ENCODE measurements around the gene NIT2. TPM values are rescaled to one million over a fixed set of nuclear protein-coding genes. Genes with fewer than 3 reads are reported as not detected.
A peak's percentile ranks its signal among the peaks of the same experiment; 100 is the strongest.

Gene NIT2
- total RNA-seq, 1 donor from 2014 or later = 24.7 TPM

DNA sequence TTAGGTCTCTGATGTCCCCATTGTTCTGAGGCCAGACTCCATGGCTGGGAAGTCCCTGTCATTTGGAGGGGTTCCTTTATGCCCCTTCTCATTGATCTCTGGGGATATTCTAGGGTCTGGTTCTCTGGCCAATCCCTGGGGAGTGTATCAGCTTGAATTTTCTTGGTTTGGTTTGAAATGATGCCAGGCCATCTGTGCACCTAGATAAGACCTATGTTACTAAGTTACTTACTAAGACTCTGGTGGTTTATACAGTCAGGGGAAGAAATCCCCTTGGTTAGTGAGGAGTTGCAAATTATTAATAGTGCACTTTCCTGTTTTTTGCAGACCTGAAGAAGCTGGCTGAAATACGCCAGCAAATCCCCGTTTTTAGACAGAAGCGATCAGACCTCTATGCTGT is 20.3 kb downstream of the NIT2 start:
- no peak overlapping the region for H3K4me3 ChIP-seq (ENCODE audit: low read depth, low read length)
- TF ChIP-seq, protein P1, sequence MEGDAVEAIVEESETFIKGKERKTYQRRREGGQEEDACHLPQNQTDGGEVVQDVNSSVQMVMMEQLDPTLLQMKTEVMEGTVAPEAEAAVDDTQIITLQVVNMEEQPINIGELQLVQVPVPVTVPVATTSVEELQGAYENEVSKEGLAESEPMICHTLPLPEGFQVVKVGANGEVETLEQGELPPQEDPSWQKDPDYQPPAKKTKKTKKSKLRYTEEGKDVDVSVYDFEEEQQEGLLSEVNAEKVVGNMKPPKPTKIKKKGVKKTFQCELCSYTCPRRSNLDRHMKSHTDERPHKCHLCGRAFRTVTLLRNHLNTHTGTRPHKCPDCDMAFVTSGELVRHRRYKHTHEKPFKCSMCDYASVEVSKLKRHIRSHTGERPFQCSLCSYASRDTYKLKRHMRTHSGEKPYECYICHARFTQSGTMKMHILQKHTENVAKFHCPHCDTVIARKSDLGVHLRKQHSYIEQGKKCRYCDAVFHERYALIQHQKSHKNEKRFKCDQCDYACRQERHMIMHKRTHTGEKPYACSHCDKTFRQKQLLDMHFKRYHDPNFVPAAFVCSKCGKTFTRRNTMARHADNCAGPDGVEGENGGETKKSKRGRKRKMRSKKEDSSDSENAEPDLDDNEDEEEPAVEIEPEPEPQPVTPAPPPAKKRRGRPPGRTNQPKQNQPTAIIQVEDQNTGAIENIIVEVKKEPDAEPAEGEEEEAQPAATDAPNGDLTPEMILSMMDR (conservative IDR thresholded peaks at IDR 0.05; ENCODE audit: low read depth, low read length) = no peak
- DNase-seq (ENCODE audit: low read depth) = no peak

DNA sequence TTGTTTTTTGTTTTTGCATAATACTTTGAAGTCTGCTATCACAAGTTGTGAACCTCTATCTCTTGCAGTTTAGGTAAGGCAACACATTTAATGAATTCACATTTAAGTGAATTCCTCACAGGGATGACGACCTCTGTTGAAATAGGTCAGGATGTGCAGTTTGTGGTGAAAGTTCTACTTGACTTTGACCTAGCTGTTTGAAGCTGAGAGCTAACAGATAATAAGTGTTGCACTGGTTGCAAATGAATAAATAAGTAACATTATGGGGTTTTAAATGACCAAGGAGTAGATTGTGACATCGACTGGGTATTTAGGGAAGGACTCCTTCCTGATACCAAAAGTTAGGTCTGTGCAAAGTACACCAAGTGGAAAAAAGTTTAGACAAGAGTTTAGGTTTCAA is 23.9 kb downstream of the NIT2 start:
- DNase-seq (ENCODE audit: low read depth) = peak; percentile 68
- no peak overlapping the region for H3K4me3 ChIP-seq (ENCODE audit: low read depth, low read length)
- TF ChIP-seq, protein P1 (conservative IDR thresholded peaks at IDR 0.05; ENCODE audit: low read depth, low read length) = no peak

DNA sequence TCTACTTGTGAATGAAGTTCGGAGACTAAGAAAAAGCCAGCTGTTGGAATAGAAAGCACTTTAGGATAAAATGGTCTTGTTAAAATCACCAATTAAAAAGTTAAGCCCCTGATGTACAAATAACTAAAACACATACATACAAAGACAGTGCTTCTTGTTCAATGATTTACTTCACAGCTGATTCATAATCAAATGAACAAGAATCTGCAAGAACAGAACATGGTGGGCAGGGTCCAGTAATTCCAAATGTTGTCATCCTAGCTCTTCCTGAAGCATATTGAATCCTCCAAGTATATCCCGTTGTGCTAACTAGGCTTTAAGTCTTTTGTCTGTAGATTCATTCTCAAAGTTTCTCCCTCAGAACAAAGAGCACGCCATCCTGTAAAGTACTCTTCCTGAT is 24.5 kb downstream of the NIT2 start:
- peak; percentile 56 for DNase-seq (ENCODE audit: low read depth)
- TF ChIP-seq, protein P1 (conservative IDR thresholded peaks at IDR 0.05; ENCODE audit: low read depth, low read length) = no peak
- no peak overlapping the region for H3K4me3 ChIP-seq (ENCODE audit: low read depth, low read length)

DNA sequence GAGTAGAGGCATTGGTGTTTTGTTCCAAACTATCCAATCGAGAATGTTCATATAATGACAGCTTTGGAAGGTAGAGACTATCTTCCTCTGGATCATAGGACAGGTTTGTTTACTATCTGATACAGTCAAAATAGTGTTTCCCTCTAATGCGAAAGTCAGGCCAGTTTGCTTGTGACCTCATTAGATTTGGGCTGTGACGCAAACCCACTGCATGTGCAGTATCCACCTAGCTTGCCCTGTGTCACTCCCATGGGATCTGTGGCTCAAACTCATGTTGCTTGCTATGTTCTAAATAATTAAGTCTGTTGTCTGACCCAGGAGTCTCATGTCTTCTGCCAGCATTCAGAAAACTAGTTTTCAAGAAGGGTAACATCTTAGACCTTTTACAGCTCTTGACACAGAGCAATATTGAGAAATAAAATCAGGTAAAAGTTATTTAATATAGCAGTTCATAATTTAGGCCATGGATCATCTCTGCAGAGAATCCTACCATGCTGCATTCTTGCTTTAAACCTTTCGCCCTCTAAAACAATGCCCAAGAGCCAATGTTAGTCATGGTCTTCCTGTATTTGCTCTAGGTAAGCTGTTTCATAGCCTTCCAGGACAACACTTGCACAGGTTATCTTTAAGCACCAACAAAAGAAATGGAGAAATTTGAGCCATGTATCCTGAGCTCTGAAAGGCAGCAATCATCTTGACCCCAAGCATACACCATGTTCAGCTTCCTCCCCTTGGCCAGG is 26.4 kb downstream of the NIT2 start:
- DNase-seq (ENCODE audit: low read depth) = no peak
- H3K4me3 ChIP-seq (ENCODE audit: low read depth, low read length) = no peak overlapping the region
- TF ChIP-seq, protein P1 (conservative IDR thresholded peaks at IDR 0.05; ENCODE audit: low read depth, low read length) = no peak

DNA sequence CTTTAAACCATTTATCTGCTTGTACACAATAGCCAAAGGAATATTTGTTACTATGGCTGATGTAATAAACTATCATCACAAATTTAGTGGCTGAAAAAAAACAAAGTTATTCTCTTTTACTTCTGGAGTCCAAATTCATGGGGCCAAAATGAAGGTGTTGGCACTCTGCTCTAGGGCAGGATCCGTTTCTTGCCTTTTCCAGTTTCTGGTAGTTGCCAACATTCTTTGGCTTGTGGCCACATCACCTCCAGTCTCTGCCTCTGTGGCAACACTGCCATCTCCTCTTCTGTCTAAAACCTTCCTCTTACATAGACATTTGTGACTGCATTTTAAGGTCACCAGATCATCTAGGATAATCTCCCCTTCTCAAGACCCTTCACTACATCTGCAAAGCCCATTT is 27.3 kb downstream of the NIT2 start:
- TF ChIP-seq, protein P1 (conservative IDR thresholded peaks at IDR 0.05; ENCODE audit: low read depth, low read length) = no peak
- no peak overlapping the region for H3K4me3 ChIP-seq (ENCODE audit: low read depth, low read length)
- no peak for DNase-seq (ENCODE audit: low read depth)

DNA sequence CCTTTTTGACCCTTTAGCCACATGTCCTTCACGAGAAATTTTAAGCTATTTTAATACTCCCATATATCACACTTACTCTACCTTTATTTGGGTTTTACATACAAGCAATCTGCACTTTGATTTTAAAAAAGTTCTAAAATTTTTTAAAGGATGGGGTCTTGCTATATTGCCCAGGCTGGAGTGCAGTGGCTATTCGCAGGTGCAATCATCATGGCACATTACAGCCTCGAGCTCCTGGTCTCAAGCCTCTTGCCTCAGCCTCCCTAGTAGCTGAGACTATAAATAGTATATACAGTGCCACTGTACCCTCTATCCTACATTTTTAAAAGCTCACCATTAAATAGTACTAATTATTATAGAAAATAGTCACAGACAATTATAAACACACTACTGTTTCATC is 29.9 kb downstream of the NIT2 start:
- DNase-seq (ENCODE audit: low read depth) = no peak
- TF ChIP-seq, protein P1 (conservative IDR thresholded peaks at IDR 0.05; ENCODE audit: low read depth, low read length) = no peak
- H3K4me3 ChIP-seq (ENCODE audit: low read depth, low read length) = no peak overlapping the region

DNA sequence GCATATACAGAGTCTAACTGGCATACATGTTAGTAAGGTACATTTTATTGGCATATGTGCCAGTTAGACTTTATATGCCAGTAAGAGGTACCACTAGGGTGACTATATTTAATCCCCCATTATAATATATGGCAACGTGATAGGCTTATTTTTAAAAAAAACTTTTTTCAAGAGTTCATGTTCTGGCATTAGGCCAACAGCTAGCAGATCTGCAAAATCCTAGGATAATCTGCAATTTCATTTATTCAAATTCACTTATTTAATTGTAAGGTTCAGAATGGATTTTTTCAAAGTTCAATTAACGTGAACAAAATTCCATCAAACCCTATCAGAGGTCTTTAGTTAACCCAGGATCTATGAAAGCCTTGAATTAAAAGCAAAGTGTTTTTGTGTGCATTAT is 31.9 kb downstream of the NIT2 start:
- H3K4me3 ChIP-seq (ENCODE audit: low read depth, low read length) = no peak overlapping the region
- DNase-seq (ENCODE audit: low read depth) = no peak
- TF ChIP-seq, protein P1 (conservative IDR thresholded peaks at IDR 0.05; ENCODE audit: low read depth, low read length) = no peak
